OCI-LY3 (cell line): ENCODE measurements around the gene FYB1.

Source experiments
- H2AFZ ChIP-seq: fragments of 200-600, 300-600 bp; shearing (Covaris generic); 2 replicates; pipeline ENCODE4 v1.6.0; 2014; ENCODE audit warnings: antibody characterized with exemption, low read depth, low read length
- H3K27ac ChIP-seq: fragments of 200-600, 300-600 bp; sonication (generic); 2 replicates; pipeline ENCODE4 v1.5.1; 2014; ENCODE audit warnings: mild to moderate bottlenecking, low read length, moderate library complexity, mixed read lengths
- H3K27me3 ChIP-seq: fragments of 200-600, 300-600 bp; sonication (generic); 2 replicates; pipeline ENCODE4 v1.6.1; 2014; ENCODE audit warnings: low read depth, low read length, mixed read lengths
- H3K36me3 ChIP-seq: fragments of 200-600, 300-600 bp; sonication (generic); replicated peaks from 2 replicates; pipeline ENCODE3; 2014; ENCODE audit warnings: low read depth, low read length, mixed read lengths
- H3K4me1 ChIP-seq: fragments of 300-600, 200-600 bp; sonication (generic); 2 replicates; pipeline ENCODE4 v1.6.1; 2014; ENCODE audit warnings: low read length, mixed read lengths
- H3K4me2 ChIP-seq: fragments of 200-600, 300-600 bp; sonication (generic); 2 replicates; pipeline ENCODE4 v1.6.1; 2014; ENCODE audit warnings: low read length, mixed read lengths
- H3K4me3 ChIP-seq: fragments of 300-600, 200-600 bp; sonication (generic); 2 replicates; pipeline ENCODE4 v1.5.1; 2014; ENCODE audit warnings: antibody characterized with exemption, mild to moderate bottlenecking, low read length, moderate library complexity
- H3K79me2 ChIP-seq: fragments of 300-600, 200-600 bp; shearing (Covaris generic); 2 replicates; pipeline ENCODE4 v1.6.1; 2014; ENCODE audit warnings: mild to moderate bottlenecking, low read length, mixed read lengths
- H3K9ac ChIP-seq: fragments of 300-600, 200-600 bp; shearing (Covaris generic); 2 replicates; pipeline ENCODE4 v1.6.0; 2014; ENCODE audit warnings: mild to moderate bottlenecking, low read length, moderate library complexity
- H3K9me3 ChIP-seq: fragments of 200-600, 300-600 bp; shearing (Covaris generic); 2 replicates; pipeline ENCODE4 v1.6.1; 2014; ENCODE audit warnings: low read length, mixed read lengths; ENCODE audit not compliant: insufficient read depth
- H4K20me1 ChIP-seq: fragments of 200-600, 300-600 bp; sonication (generic); 2 replicates; pipeline ENCODE4 v1.6.1; 2016; ENCODE audit warnings: low read length, mixed read lengths; ENCODE audit not compliant: insufficient read depth
- CTCF ChIP-seq: fragments of 200-600, 300-600 bp; sonication (generic); IDR thresholded peaks from 2 replicates; pipeline ENCODE4 v1.5.1; 2014; ENCODE audit warnings: antibody characterized with exemption, low read length, low read depth
- EZH2phosphoT487 ChIP-seq: fragments of 200-600 bp; shearing (Covaris generic); IDR thresholded peaks from 2 replicates; pipeline ENCODE4 v1.6.1; 2018; ENCODE audit warnings: antibody characterized with exemption, mixed run types, low read depth

FYB1 gene

GRCh38 chr5:39062530-39062929 lies 156.8 kb downstream of the FYB1 start:
- H3K79me2 ChIP-seq = peaks cover 70% of the 10 kb centered on the region
- H2AFZ ChIP-seq = no peak overlapping the region
- TF ChIP-seq EZH2phosphoT487 (no peak), CTCF (no peak)
- no peaks in the 10 kb centered on the region for H3K9me3 ChIP-seq
- H3K9ac ChIP-seq = no peak overlapping the region
- peaks cover 16% of the 10 kb centered on the region for H3K36me3 ChIP-seq
- peaks cover 42% of the 10 kb centered on the region for H4K20me1 ChIP-seq
- no peaks in the 10 kb centered on the region for H3K27me3 ChIP-seq
- no peak overlapping the region for H3K4me2 ChIP-seq
- H3K27ac ChIP-seq = no peak overlapping the region
- peaks cover 8% of the 10 kb centered on the region for H3K4me1 ChIP-seq
- H3K4me3 ChIP-seq = no peak overlapping the region

- no peak overlapping the region for H3K27ac ChIP-seq
- no peak overlapping the region for H3K4me2 ChIP-seq
- H3K36me3 ChIP-seq = peaks cover 13% of the 10 kb centered on the region
- TF ChIP-seq CTCF = no peak
- no peak for TF ChIP-seq EZH2phosphoT487
- peaks cover 46% of the 10 kb centered on the region for H4K20me1 ChIP-seq
- H3K9me3 ChIP-seq = no peaks in the 10 kb centered on the region
- H3K79me2 ChIP-seq = peaks cover 72% of the 10 kb centered on the region
- no peaks in the 10 kb centered on the region for H3K27me3 ChIP-seq
- no peak overlapping the region for H3K4me3 ChIP-seq
- no peak overlapping the region for H2AFZ ChIP-seq
- H3K9ac ChIP-seq = no peak overlapping the region
- peaks cover 12% of the 10 kb centered on the region for H3K4me1 ChIP-seq
Measured at GRCh38 chr5:39062104-39062503, 157.3 kb downstream of the FYB1 start.

- Histone ChIP-seq H3K27me3 (no peaks in the 10 kb centered on the region), H3K27ac (no peak overlapping the region), H3K9ac (no peak overlapping the region), H3K36me3 (no peaks in the 10 kb centered on the region), H3K4me3 (no peak overlapping the region), H3K79me2 (peaks cover 70% of the 10 kb centered on the region), H3K9me3 (no peaks in the 10 kb centered on the region), H4K20me1 (peaks cover 54% of the 10 kb centered on the region), H3K4me2 (no peak overlapping the region), H2AFZ (no peak overlapping the region), H3K4me1 (peaks cover 14% of the 10 kb centered on the region)
- TF ChIP-seq CTCF (no peak), EZH2phosphoT487 (no peak)
Measured at GRCh38 chr5:39059064-39059463, 160.3 kb downstream of the FYB1 start.

- H4K20me1 ChIP-seq = peaks cover 53% of the 10 kb centered on the region
- no peaks in the 10 kb centered on the region for H3K9me3 ChIP-seq
- H2AFZ ChIP-seq = no peak overlapping the region
- H3K27me3 ChIP-seq = no peaks in the 10 kb centered on the region
- H3K4me2 ChIP-seq = peak overlapping the region; percentile 79
- H3K36me3 ChIP-seq = no peaks in the 10 kb centered on the region
- no peak for TF ChIP-seq EZH2phosphoT487
- TF ChIP-seq CTCF = no peak
- peak overlapping the region; percentile 69 for H3K4me3 ChIP-seq
- H3K27ac ChIP-seq = no peak overlapping the region
- H3K79me2 ChIP-seq = peaks cover 67% of the 10 kb centered on the region
- peak overlapping the region; percentile 26; the same call in 1 of the 2 replicates for H3K9ac ChIP-seq
- H3K4me1 ChIP-seq = peaks cover 14% of the 10 kb centered on the region
Measured at GRCh38 chr5:39058178-39058921, 161.0 kb downstream of the FYB1 start.
